Caco-2 (cell line): ENCODE results near the gene HUWE1. TPM values are rescaled to one million over a fixed set of nuclear protein-coding genes. Genes with fewer than 3 reads are reported as not detected.

Source experiments
- BruUV-seq: library from RNA; stranded (reverse); fragments of 400-500 nt; replicated peaks from 2 replicates; lab custom pipeline; 2021; lab: Mats Ljungman, UMichigan
- CTCF ChIA-PET: fragments of 300-600 bp; sonication (Branson Sonifier 250); formaldehyde crosslinking; loops from one replicate; lab custom pipeline; 2022; ENCODE audit warnings: antibody characterized with exemption; lab: Charles Lee
- POLR2A ChIA-PET: fragments of 300-600 bp; sonication (Branson Sonifier 250); formaldehyde crosslinking; loops from one replicate; lab custom pipeline; 2022; ENCODE audit warnings: antibody characterized with exemption; lab: Charles Lee
- DNase-seq, 2 experiments: peaks; one replicate each; pipeline versions ENCODE4 v3.0.0 to v3.0.0-alpha.2; 2020 to 2022
- H3K27me3 ChIP-seq: replicated peaks from 2 replicates; pipeline ENCODE4 v1.6.0; 2011; ENCODE audit warnings: low read length; ENCODE audit not compliant: control insufficient read depth, insufficient read depth
- H3K36me3 ChIP-seq: 2 replicates; pipeline ENCODE4 v1.5.1; 2011; ENCODE audit warnings: low read length; ENCODE audit not compliant: control insufficient read depth, insufficient read depth
- H3K4me1 ChIP-seq: fragments of 250-450 bp; sonication (Bioruptor Pico); 2 replicates; pipeline ENCODE4 v1.5.1; 2020; ENCODE audit warnings: mild to moderate bottlenecking
- H3K4me3 ChIP-seq: 2 replicates; pipeline ENCODE4 v1.5.1; 2011; ENCODE audit warnings: low read depth, mild to moderate bottlenecking, control low read depth, low read length
- H3K9me3 ChIP-seq: fragments of 250-450 bp; sonication (Bioruptor Pico); 2 replicates; pipeline ENCODE4 v1.5.1; 2020; ENCODE audit warnings: mild to moderate bottlenecking, moderate library complexity
- H3K27ac Mint-ChIP-seq: one replicate; pipeline ENCODE4 v1.8.0; 2022; ENCODE audit warnings: mixed read lengths; ENCODE audit not compliant: unreplicated experiment
- H3K27me3 Mint-ChIP-seq: one replicate; pipeline ENCODE4 v1.8.0; 2022; ENCODE audit warnings: mixed read lengths; ENCODE audit not compliant: insufficient read depth, unreplicated experiment
- H3K36me3 Mint-ChIP-seq: one replicate; pipeline ENCODE4 v1.8.0; 2022; ENCODE audit warnings: mild to moderate bottlenecking, mixed read lengths; ENCODE audit not compliant: insufficient read depth, unreplicated experiment
- H3K4me1 Mint-ChIP-seq: one replicate; pipeline ENCODE4 v1.8.0; 2022; ENCODE audit warnings: low read depth, mixed read lengths; ENCODE audit not compliant: unreplicated experiment
- H3K4me3 Mint-ChIP-seq: one replicate; pipeline ENCODE4 v1.8.0; 2022; ENCODE audit warnings: mild to moderate bottlenecking, moderate library complexity, mixed read lengths; ENCODE audit not compliant: unreplicated experiment
- H3K9me3 Mint-ChIP-seq: one replicate; pipeline ENCODE4 v1.8.0; 2022; ENCODE audit warnings: mixed read lengths; ENCODE audit not compliant: unreplicated experiment
- CTCF ChIP-seq, 2 experiments: fragments of 200-600 bp in 1 of 2; IDR thresholded peaks; 1 replicate in 1 of 2; 2 replicates in 1 of 2; pipeline versions ENCODE4 v1.5.1 to v1.8.0; 2011 to 2022; ENCODE audit warnings: antibody characterized with exemption in 1 of 2, control low read depth in 1 of 2, inconsistent platforms in 1 of 2, low read depth in 1 of 2, low read length in 1 of 2, mild to moderate bottlenecking in 1 of 2, moderate library complexity in 1 of 2; ENCODE audit not compliant: insufficient read depth in 1 of 2, severe bottlenecking in 1 of 2, unreplicated experiment in 1 of 2
- intact Hi-C: fragments of 100-400 bp; cut with micrococcal nuclease; formaldehyde crosslinking; loops from one replicate; pipeline ENCODE4 v1.10.0; 2022; ENCODE audit not compliant: unreplicated experiment
- total RNA-seq: library from RNA; stranded (reverse); gene quantifications from 2 replicates; pipeline ENCODE4 v1.2.3, GENCODE V29; 2022

The HUWE1 gene
- total RNA-seq, 1 experiment from 2014 or later, result 222 TPM

DNA sequence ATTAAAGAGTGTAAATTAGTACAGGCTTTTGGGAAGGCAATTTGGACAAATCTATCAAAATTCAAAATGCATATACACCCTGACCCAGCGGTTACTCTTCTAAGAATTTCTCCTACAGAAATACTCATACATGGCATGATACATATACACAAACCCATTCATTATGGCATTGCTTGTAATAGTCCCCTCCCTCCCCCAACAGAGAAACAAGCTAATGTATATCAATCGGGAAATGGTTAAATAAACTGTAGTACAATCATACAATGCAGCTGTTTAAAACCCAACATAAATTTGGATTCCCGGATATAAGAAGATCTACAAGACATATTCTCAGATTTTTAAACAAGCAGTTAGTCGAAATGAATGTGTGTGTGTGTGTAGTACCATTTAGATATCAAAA lies 808 bp downstream of the HUWE1 start:
- BruUV-seq, result no TSS peak
- no peaks in the 10 kb centered on the region for H3K9me3 Mint-ChIP-seq
- peak overlapping the region; percentile 80 for H3K4me3 ChIP-seq
- ChIA-PET POLR2A (interaction anchor here (0.6 to 1.0 kb wide), 4 partner anchors 130 to 1436 kb away, joined by 4 to 7 read pairs (median 5); no protein-coding TSS in a partner anchor), CTCF (no interaction called here)
- intact Hi-C loops, result loop anchor here (10.0 kb wide), 1 partner anchor 359 kb away; the partner anchor contains the start of gene PHF8
- H3K27me3 Mint-ChIP-seq, result no peaks in the 10 kb centered on the region
- H3K36me3 ChIP-seq, result peaks cover 1% of the 10 kb centered on the region; the same call in 1 of the 2 replicates
- TF ChIP-seq CTCF (IDR thresholded peaks at IDR 0.05; ENCODE audit: insufficient read depth in 1 of 2, low read depth in 1 of 2, low read length in 1 of 2, severe bottlenecking in 1 of 2, unreplicated experiment in 1 of 2), result no peak
- DNase-seq, result no peak
- H3K27me3 ChIP-seq, result no peaks in the 10 kb centered on the region
- H3K9me3 ChIP-seq, result no peaks in the 10 kb centered on the region
- peak overlapping the region; percentile 67 for H3K27ac Mint-ChIP-seq
- no peaks in the 10 kb centered on the region for H3K4me1 ChIP-seq
- H3K4me3 Mint-ChIP-seq, result peak overlapping the region; percentile 94
- H3K36me3 Mint-ChIP-seq, result peaks cover 31% of the 10 kb centered on the region
- H3K4me1 Mint-ChIP-seq, result peaks cover 6% of the 10 kb centered on the region

DNA sequence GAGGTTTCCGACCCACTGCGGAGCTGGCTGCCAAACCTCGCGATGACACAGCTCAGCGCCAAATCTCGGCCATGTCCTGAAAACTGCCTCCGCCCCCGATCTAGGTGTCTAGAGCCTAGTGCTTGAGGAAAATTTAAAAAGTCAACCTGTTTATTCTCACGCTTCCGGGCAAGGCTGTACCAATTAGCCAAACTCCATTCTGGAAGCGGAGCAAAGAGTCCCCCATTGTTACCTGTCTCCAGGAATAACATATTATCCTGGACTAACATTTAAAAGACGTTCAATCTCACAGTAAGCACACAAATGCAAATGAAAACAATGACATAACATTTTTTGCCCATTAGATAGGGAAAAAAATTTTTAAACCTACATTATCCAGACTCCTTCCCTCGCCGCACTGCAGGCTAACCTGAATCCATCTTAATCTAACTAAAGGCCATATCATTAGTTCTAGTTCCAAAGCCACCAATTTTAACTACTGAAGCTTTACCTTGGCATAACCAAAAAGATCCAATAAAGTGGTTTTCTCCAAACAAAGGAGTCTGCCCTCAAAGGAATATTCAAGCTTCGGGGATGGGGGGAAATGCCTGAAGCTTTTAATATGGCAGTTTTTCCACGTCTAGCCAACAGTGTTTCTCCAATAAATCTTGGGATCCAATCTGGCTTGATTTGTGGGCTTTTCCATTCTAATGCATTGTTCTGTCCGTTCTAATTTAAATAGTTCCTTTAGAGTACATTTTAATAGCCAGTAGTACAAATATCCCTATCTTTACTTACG lies 1.9 kb downstream of the HUWE1 start:
- peak overlapping the region; percentile 94 for H3K4me3 Mint-ChIP-seq
- intact Hi-C loops, result loop anchor here (5.0 to 10.0 kb wide), 3 partner anchors 148 to 602 kb away; partner anchors contain the start of genes PHF8 and TSPYL2
- H3K4me1 ChIP-seq, result no peaks in the 10 kb centered on the region
- no peaks in the 10 kb centered on the region for H3K27me3 Mint-ChIP-seq
- H3K4me3 ChIP-seq, result peak overlapping the region; percentile 80
- DNase-seq, result no peak
- peaks cover 1% of the 10 kb centered on the region; the same call in 1 of the 2 replicates for H3K36me3 ChIP-seq
- TF ChIP-seq CTCF (IDR thresholded peaks at IDR 0.05; ENCODE audit: insufficient read depth in 1 of 2, low read depth in 1 of 2, low read length in 1 of 2, severe bottlenecking in 1 of 2, unreplicated experiment in 1 of 2), result no peak
- CTCF ChIA-PET, result no interaction called here
- peaks cover 6% of the 10 kb centered on the region for H3K4me1 Mint-ChIP-seq
- H3K27me3 ChIP-seq, result no peaks in the 10 kb centered on the region
- BruUV-seq, result no TSS peak
- H3K9me3 Mint-ChIP-seq, result no peaks in the 10 kb centered on the region
- H3K36me3 Mint-ChIP-seq, result peaks cover 42% of the 10 kb centered on the region
- peak overlapping the region; percentile 91 for H3K27ac Mint-ChIP-seq
- POLR2A ChIA-PET, result interaction anchor here (0.5 to 1.3 kb wide), 6 partner anchors 262 to 955 kb away, joined by 3 to 4 read pairs (median 3); partner anchors contain the start of genes RIBC1 and SMC1A
- H3K9me3 ChIP-seq, result no peaks in the 10 kb centered on the region
